HL-60/S4 (cell line): ENCODE data around the gene SRPK2.
"Not testable (repeated sequence)": the region's sequence is repeated elsewhere in the genome, so short reads cannot be mapped to it uniquely, and the experiment has no call there.

Source experiments
- in situ Hi-C: fragments of 300-500 bp; cut with MboI; formaldehyde crosslinking; loops from 2 replicates; pipeline ENCODE4 v1.14.3; 2022; ENCODE audit warnings: low sequenced_read_pairs

Gene SRPK2

DNA sequence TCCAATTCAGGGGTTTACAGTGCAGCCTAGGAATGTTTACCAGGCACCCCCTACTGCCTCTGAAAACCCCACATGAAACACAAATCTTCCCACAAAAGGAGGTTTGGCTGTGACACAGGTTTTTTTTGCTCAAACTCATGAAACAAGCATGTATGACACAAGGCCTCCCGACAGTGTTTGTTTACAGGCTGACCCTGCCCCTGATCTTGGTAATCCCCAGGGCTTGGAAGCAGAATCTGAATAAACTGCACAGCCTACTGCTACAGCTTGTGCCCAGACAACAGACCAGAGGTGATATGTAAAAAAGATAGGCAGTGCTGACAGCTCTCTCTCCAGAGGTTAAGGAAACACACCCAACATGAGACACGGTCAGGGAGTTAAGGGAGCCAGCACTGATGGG, 190.5 kb downstream of the SRPK2 start:
- in situ Hi-C loops = no loop called here

DNA sequence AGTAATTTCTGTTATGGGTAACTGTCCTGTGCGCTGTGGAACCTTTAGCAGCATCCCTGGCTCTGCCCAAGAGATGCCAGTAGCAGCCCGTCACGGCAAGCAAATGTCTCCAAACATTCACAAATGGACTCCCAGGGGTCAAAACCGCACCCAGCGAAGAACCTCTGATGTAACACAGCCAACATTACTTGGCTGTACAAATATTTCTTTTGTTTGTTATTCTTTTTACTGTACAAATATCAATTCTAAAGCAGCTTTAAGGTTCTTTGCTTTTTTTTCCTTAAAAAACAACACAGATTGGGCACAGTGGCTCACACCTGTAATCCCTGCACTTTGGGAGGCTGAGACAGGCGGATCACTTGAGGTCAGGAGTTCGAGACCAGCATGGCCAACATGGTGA, 192.2 kb downstream of the SRPK2 start:
- in situ Hi-C loops = no loop called here

DNA sequence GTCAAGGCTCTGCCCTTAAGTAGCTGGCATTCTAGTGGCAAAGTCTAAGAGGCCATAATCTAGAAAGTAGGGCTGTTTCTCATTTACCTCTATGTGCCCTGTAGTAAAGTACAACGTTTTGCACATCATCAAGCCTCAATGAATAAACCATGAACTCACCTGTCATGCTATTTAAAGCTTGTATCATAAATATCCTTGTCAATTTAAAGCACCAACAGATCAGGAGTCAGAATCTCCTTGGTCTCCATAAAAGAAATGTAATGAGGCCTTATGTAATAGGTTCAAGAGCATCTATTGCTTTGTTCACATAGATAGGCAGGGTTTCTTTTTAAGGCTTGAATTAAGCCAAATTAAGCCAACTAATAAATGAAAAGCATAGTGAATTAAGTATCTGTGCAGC, 192.8 kb downstream of the SRPK2 start:
- in situ Hi-C loops = no loop called here

DNA sequence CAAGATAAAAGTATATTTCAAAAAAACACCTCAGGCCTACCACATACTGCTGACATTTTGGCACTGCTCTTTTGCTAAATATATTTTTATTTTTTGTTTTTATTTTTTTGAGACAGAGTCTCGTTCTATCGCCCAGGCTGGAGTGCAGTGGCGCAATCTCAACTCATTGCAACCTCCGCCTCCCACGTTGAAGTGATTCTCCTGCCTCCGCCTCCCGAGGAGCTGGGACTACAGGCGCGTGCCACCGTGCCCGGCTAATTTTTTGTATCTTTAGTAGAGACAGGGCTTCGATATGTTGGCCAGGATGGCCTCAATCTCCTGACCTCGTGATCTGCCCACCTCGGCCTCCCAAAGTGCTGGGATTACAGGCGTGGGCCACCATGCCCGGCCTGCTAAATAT, 193.8 kb downstream of the SRPK2 start:
- in situ Hi-C loops = not testable (repeated sequence)

DNA sequence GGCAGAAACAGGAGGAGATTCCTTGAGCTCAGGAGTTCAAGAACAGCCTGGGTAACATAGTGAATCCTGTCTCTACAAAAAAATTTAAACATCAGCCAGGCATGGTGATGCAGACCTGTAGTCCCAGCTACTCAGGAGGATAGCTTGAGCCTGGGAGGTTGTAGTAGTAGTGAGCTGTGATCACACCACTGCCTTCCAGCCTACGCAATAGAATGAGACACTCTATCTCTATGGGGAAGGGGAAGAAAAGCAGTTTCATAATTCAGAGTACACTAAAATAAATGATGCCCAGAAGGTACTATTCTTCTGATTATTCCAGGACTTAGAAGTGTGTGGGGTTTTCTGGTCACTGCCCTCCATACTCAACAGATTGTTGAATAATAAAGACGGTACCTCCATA, 197.4 kb downstream of the SRPK2 start:
- in situ Hi-C loops = no loop called here

DNA sequence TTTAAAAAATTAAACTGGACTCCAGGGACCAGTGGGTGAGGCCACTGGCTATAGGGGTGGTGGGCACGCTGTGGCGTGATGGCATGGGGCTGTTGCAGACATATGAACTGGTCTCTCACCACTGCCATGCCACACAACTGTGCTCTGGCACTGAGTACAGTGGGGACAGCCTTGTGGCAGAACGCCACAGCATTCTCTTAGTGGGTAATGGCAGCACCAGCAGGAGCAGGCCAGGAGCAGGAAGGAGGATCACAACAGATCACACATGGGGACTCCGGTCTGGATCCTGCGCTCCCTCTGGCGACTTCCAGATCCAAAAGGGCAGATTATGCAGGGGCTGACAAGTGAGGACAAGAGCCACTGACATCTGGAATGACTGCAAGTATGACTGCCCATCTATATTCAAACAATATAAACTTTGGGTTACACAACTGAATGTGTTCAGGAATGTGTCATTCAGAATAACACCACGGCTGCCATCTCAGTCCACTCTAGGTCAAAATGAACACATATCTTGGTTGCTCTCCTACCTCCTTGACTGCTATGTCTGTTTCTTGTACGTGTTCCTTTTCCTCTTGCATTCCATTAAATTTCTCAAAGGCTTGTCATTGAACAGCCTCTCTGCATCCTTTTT, 198.7 kb downstream of the SRPK2 start:
- in situ Hi-C loops = no loop called here

DNA sequence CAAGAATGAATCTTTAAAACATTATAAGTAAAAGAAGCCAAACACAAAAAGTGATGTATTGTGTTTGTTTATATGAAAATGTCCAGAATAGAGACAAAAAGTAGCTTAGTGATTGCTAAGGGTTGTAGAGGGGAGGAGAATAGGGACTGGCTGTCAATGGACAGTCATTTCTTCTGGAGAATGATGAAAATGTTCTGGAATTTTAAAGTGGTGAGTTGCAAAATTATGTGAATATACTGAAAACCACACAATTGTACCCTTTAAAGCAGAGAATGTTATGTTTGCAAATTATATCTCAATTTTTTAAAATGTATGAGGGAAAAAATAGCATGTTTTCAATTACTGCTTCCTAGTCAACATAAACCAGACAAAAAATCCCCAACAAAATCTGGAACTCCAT, 200.5 kb downstream of the SRPK2 start:
- in situ Hi-C loops = no loop called here

DNA sequence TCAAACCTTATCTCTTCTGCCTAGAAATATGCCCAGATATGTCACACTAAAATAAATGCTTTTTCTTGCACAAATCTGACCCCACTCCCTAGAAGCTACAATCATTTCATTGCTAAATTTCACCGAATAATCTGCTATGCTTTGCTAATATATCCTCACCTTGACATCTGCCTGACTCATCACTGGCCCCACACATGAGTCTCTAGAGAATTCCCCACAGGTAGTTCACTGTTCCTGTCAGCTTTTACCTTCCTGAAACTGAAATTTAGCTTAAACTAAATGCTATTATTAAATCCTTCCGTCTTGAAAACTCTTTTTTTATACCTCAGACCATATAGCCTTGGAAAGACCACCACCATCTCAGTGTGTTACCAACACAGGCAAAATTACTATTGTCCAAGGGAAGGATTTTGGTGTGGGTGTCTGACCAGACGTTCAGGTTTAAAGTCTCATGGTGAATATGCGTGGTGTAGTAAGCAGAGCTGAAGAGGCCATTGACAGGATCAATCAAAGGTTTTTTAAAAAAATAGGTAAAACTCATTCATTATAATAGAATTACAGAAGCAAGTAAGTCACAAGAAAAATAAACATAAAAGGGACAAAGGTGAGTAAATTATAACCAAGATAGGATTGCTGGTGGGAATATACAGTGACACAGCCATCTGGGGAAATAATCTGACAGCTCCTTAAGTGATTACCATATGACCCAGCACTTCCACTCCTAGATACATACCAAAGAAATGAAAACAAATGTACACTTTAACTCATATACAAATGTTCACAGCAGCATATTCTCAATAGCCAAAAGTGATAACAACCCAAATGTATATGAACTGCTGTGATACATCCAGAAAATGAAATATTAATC, 201.2 kb downstream of the SRPK2 start:
- in situ Hi-C loops = no loop called here

DNA sequence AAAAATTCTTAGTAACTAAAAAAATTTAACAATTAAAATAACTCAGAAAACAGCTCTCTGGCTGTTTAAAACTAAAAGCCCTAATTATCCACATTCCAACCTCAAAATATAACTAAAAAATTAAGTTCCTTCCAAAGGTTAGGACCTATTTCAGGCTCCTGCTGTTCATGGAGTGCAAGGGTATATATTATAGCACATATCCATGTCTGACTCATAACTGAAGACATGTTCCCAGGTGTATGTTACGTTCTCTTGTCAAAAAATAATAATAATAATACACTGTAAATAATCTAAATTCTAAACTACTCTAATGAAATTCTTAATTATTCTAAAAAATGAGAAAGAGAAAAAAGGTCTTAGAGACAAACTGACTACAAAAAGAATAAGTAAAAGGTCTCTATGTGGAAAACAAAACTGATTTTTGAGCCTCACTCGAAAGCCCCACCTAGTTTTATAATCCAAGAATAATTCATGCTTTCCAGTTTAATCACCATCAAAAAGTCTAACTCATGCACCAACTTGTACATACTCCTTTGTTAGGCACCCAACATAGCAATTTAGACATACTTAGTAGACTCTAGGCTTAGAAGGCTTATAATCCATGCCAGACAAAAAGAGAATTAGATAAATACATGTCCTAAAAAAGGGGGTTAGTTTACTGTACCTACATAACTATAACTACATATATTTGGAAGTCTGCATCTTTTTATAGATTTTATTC, 203.3 kb downstream of the SRPK2 start:
- in situ Hi-C loops = no loop called here

DNA sequence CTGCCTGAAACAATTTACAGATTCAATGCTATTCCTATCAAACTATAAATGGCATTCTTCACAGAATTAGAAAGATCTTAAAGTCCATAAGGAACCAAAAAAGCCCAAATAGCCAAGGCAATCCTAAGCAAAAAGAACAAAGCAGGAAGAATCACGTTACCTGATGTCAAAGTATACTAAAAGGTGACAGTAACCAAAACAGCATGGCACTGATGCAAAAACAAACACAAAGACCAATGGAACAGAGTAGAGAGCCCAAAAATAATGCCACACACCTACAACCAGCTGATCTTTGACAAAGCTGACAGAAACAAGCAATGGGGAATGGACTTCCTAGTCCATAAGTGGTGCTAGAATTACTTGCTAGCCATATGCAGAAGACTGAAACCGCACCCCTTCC, 208.7 kb downstream of the SRPK2 start:
- in situ Hi-C loops = no loop called here

DNA sequence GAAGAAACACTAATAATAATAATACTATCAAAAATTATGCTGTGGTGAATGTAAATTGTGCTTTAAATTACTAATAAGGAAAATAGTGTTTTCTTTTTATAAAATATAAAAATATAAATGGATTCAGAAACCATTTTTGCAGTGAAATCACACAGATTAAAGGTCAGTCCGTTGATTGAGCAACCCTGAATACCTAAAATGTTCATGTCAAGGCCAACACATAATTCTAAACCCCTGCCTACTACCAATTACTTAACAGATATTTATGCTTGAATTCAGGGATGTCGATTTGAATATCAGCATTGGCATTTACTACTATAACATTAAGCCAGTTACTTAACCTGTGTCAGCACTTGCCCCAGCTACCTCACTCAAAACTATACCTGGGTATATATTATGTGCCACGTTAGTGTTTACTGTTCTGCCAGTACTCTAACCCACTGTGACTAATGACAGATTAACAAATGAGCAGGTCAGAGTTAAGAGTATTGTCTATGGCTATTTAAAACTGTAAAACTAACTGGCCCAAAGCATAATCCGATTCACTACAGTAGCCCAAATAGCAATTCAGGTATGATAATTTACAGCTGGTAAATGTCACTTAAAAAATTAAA, 209.7 kb downstream of the SRPK2 start:
- in situ Hi-C loops = no loop called here

DNA sequence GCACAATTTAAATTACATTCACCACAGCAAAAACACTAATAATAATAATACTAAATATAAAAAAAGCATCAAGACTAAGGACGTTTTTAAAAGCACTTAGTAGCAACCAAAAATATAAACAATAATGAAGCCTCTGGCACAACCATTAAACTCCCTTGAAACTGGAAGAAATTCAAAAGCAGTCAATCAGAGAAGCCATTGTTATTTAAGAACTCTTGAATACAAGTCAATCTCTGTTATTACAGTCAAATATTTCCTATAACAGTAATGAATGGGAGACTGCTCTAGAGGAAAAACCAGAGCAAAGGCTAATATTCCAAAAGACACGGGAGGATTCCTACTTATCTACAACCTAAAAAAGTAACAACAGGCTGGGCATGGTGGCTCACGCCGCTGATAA, 210.5 kb downstream of the SRPK2 start:
- in situ Hi-C loops = no loop called here

DNA sequence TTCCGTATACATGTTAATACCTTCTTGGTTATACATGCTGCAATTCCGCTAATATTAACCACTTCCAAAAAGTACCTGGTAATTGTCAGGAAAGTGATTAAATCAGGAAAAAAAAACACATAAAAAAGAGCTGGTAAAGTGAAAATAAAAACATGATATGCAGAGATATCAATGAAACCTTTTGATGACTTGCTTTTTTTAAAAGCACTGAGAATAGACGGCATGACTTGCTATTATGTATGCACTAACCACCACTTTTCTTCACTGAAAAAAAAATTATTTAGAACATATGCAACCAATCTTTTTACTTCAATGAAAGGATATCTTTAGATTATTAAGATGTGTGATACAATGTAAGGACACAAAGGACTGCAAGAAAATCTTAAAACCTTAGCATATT, 211.7 kb downstream of the SRPK2 start:
- in situ Hi-C loops = no loop called here

DNA sequence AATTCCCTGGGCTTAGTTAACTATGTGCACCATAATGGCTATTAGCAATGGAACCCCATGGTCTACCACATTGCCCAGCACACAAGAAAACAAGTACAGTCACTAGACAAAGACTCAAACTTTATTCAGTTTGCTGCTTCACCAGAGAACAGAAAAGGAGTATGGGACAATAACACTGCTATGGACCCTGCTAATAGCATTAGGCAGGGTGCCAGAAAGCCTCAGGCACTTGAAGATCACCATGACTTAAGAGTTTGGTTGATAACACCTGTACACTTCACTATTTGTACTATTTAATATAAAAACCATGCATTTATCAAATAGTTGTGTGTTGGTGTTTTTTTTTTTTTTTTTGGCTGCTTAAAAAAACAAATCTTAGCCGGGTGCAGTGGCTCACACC, 215.1 kb downstream of the SRPK2 start:
- in situ Hi-C loops = no loop called here

DNA sequence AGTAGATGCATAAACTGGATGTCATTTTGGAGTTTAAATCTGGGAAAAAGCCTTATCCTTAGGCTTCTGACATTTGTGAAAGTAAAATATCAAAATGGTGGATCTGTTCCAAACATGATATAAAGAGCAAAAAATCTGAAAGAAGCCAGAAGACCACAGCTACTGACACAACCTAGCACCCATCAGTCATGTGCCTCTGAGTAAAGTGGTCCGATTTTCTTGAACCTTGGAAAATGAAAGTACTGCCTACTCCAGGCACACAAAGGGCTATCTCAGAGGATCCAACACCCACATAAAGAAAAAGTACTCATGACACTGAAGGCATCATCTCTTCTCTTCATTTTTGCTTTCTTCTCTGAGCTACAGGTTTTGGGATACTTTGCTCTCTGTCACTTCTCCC, 224.0 kb downstream of the SRPK2 start:
- in situ Hi-C loops = no loop called here

DNA sequence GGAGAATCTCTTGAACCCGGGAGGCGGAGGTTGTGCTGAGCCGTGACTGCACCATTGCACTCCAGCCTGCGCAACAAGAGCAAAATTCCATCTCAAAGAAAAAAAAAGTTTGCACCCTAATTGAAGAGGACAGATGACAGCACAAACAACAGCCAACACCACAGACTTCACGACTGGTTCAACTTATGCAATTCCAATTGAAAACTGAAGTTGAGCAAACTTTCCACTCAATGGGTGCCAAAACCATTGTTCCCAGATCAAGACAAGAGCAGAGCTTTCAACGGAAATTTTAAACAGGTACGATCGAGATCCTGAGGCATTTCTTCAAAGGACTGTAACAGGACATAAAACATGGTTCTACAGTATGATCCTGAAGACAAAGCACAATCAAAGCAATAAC, 225.0 kb downstream of the SRPK2 start:
- in situ Hi-C loops = no loop called here

DNA sequence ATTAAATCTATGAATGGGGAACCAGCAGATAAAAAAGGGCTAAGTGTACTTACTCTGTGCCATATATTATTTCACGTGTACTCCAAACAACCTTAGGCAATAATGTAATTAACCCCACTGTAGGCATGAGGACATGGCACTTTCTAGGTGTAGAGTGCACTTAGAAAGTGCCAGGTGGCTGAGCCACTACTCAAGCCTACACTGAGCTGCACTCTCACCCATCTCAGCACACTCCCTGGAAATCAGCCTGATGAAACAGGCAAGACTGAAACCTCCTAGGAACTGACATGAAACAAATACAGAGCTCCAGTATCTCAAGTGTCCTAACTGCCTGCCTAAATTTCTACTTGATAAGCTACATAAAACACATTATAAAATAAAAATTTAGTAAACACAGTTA, 227.4 kb downstream of the SRPK2 start:
- in situ Hi-C loops = no loop called here

DNA sequence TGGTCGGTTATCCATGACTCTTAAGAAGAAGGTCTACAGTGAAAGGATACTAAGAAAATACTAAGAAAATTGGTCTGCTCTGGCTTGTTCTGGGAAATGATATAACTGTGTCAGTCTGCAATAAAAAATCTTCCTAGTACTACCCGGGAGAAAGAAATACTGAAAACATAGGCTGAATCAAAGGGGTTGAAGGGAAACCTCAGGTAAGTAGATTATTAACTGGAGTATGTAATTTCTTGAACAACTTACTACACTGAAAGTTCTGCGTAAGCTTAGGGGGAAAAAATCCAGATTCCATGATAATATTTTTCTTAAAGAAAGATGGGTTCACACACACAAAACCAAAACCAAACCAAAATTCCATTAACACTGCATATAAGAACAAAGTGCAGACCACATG, 231.4 kb downstream of the SRPK2 start:
- in situ Hi-C loops = no loop called here

DNA sequence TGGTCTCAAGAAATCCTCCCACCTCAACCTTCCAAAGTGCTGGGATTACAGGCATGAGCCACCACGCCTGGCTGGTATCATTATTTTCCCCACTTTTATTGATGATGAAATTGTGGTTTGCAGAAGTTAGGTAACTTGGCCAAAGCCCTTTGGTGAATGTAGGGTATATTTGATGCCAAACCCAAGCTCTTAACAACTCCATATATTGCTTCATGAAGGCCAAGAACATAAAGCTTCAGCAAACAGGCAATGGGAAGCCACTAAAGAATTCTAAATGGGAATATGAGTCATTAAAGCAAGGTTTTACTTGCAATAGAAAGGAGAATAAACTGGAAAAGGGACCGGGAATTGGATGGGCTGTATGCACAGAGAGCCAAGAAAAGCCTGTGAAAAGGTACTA, 232.0 kb downstream of the SRPK2 start:
- in situ Hi-C loops = no loop called here

DNA sequence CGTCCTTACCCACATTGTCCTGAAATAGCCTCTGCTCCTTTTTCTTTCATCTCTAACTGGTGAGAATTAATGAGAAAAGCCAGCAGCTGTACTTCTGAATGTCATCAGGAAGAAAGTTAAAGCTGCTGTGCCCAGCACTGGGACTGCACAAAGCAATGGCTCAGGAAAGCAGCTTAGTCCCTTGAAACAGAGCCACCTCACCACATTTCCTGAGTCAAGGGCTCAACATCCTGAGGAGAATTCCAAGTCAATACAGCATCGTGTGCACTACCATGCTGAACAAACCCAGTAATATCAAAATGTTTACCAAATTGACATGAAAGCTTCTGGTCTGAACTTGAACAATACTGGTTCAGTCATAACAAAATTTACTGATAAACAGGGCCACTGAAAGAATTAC, 234.6 kb downstream of the SRPK2 start:
- in situ Hi-C loops = no loop called here

DNA sequence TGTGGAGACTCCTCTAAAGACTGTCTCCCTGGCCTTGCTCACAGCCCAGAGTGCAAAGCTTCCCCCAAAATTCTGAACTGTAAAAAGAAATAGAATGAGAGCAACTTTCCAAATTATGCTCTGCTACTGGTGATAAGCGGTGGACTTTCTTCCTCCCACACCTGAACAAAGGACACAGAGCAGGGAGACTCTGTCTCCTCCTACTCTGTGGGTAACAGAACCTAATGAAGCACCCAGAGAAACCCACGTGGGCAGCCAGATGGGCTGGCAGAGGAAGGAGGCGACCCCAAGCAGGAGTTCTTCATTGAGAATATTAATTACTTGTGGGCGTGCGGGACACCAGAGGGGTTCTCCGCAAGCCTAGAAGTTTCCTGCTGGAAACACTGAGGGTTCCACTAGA, 235.2 kb downstream of the SRPK2 start:
- in situ Hi-C loops = no loop called here

DNA sequence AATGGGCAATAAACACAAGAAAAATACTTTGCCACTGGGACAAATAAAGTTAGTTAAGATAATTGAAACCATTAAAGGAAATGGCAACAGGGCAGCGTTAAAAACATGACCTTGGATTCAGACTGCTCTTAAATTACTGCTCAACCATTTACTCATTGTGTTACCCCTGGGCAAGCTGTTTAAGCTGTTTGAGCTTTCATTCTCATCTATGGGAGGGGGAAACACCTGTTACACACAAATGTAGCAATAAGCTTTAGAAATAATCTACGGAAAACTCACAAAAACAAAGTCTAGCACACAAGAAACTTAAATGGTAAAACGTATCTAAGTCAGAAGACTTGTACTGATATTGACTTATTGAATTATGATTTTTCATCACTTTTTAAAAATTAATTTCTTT, 237.6 kb downstream of the SRPK2 start:
- in situ Hi-C loops = no loop called here
